GM18951 (cell line): ENCODE results near the gene GAS2L2.
"Not testable (repeated sequence)": the region's sequence is repeated elsewhere in the genome, so short reads cannot be mapped to it uniquely, and the experiment has no call there.

ENCODE experiments used
- POLR2A ChIP-seq: IDR thresholded peaks from 4 replicates; pipeline ENCODE4 v1.6.1; 2011; ENCODE audit warnings: mild to moderate bottlenecking; ENCODE audit not compliant: insufficient read length, insufficient read depth; ENCODE audit errors: extremely low read depth
- in situ Hi-C: fragments of 300-500 bp; cut with MboI; formaldehyde crosslinking; loops from one replicate; pipeline ENCODE4 v1.12.0; 2022; ENCODE audit warnings: low sequenced_read_pairs, mixed read lengths, inconsistent platforms; ENCODE audit not compliant: unreplicated experiment

Gene GAS2L2

DNA sequence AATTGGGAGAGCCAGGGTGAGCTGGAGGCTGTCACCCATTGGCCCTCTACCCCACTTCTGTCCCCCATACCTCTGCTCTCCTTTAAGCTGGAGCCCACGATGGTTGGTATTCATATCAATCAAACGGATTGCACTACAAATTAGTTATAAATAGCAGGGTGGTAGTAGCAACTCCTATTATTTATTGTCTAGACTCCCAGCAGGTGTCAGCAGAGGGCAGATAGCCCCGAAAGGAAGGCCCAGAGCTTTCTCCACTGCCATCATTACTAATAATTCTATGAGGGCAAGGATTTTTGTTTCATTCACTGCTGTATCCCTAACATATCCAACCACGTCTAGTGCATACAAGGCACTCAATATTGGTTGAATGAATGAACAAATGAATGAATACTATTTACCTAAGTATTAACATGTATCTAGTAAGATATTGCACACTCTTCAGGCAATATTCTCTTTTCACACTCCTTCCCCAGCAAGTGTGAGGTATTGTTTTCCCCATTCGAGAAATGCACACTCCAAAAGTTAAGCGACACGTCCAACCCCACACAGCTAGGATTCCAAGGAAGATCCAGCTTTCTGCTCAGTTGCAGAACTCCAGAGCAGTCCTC is 14.0 kb upstream of the GAS2L2 start:
- in situ Hi-C loops, result loop anchor here (5.0 kb wide), 1 partner anchor 35 kb away; no protein-coding TSS in a partner anchor
- TF ChIP-seq POLR2A, result no peak

DNA sequence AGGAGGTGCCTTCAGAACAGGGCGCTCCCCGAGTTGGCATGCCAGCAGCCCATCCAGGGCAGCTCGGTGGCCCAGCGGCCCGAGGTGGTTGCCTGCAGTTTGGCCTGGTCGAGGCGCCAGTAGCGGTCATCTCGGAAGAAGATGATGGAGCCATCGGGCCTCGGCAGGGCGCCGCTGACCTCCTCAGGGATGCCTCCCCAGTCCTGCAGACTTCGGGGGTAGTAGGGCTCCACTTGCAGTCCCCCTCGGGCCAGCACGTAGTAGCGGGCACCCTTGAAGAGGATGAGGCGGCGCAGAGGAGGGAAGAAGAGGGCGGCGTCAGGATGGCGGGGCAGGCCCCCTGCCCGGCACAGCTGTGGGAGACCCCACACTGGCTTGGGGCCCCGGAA is 13.4 kb upstream of the GAS2L2 start:
- no peak for TF ChIP-seq POLR2A
- in situ Hi-C loops, result loop anchor here (5.0 kb wide), 1 partner anchor 36 kb away; no protein-coding TSS in a partner anchor

GRCh38 chr17:35765756-35766488 is 12.9 kb upstream of the GAS2L2 start:
- no peak for TF ChIP-seq POLR2A
- in situ Hi-C loops, result loop anchor here (5.0 kb wide), 1 partner anchor 36 kb away; no protein-coding TSS in a partner anchor

DNA sequence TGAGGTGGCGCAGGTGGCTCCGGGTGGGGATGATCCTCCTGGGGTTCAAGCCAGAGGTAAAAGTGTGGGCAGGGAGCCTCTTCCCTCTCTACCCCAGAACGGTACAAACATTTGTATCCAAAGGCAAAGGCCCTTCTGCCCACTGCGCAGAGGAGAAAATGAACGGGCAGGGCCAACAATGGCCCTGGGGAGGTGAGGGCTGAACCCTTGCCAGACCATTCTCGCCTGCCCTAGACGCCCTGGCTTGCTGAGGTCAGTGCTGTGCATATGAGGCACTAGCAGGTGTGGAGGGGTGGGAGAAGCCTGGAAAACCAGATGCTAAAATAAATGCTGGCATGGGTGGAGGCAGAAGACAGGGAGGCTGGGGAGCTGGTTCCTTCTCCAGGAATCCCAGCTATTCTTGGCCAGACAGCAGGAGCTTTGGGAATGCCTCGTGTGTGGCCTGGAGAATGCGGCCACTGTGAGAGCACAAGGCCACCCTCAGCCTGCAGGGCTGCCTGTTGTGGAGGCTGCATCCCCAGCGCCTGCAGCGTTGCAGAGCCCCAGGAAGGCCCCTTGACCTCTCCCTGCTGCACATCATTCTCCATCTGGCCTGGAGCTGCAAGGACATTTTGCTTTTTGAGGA is 12.2 kb upstream of the GAS2L2 start:
- no peak for TF ChIP-seq POLR2A
- in situ Hi-C loops, result loop anchor here (5.0 kb wide), 1 partner anchor 37 kb away; no protein-coding TSS in a partner anchor

DNA sequence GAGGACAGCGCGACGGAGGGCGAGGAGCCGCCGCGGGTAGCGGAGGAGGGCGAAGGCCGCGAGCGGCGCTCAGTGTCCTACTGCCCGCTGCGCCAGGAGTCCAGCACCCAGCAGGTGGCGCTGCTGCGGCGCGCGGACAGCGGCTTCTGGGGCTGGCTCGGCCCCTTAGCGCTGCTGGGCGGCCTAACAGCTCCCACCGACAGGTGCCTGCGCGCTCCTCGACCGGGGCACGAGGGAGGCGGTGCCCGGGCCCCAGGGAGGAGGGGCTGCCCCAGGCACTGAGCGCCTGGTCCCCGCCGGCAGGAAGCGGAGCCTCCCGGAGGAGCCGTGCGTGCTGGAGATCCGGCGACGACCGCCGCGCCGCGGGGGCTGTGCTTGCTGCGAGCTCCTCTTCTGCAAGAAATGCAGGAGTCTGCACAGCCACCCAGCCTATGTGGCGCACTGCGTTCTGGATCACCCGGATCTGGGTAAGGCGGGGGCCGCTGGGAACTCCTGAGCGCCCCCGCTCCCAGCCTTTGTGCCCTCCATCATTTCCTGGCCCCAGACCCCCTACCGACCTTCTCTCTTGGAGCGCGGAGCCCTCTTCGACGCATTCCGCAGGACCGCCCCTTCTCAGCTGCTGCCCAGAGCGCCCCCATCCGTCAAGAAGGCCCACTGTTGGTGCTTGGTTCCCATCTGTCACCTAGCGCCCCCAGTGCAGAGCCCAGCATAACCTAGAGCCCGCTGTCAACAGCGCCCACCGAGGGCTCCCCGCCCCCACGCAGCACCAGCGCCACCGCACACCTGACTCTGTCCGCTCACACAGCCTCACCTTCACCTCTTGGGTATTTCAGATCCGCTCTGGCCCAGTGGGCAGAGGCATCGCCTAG is 11.3 kb upstream of the GAS2L2 start:
- no peak for TF ChIP-seq POLR2A
- in situ Hi-C loops, result no loop called here

DNA sequence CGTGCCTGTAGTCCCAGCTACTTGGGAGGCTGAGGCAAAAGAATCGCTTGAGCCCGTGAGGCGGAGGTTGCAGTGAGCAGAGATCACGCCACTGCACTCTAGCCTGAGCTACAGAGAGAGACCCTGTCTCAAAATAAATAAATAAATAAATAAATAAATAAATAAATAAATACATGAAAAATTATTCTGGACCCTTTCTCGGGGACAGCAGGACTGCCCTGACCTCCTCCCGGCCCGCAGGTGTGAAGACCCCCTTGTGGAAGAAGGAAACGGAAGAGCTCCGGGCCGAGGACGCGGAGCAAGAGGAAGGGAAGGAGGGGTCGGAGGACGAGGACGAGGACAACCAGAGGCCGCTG is 10.7 kb upstream of the GAS2L2 start:
- no peak for TF ChIP-seq POLR2A
- in situ Hi-C loops, result no loop called here

GRCh38 chr17:35761601-35762000 is 8.6 kb upstream of the GAS2L2 start:
- in situ Hi-C loops, result no loop called here
- TF ChIP-seq POLR2A, result no peak

DNA sequence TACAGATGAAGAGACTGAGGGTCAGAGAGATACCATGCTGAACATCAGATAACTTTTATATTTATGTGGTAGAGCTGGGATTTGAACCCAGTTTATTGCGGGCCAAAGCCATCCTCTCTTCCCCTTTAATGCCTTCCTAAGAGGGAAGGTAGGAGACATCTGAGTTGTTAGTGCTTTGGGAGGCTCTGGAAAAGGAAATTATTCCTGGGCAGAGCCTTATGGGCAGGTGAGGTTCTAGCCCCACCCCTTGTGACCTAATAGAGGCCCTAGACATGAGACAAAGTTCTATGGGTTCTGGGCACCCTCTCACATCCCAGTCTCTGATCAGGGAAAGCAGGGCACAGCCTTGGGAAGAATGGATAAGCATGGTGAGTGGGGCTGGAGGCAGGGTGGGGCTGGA is 7.5 kb upstream of the GAS2L2 start, which contains the start of gene C17orf50:
C17orf50 (plus strand) TSS at position 301 of the 400 bp plus-strand sequence; CDS start at position 356, 55 bp downstream.
- TF ChIP-seq POLR2A, result no peak

DNA sequence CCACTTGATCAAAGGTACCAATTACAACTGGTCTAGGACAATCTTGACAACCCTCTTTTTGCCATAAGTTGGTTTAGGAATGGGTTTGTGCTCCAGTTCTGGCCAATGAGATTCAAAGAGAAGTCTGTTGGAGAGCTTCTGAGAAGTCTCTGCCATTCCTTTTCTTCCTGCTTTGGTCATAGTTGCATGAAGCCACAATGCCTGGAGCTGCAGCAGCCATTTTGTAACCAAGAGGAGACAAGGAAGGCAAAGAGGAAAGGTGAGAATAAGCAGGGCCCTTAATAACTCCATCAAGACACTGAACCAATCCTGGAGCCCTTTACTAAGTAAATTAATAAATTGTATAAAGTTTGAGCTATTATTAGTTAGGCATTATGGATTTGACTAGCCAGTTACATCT is 4.2 kb upstream of the GAS2L2 start:
- in situ Hi-C loops, result no loop called here
- TF ChIP-seq POLR2A, result no peak

More for the DNA sequence above, 7.5 kb upstream of the GAS2L2 start, which contains the start of gene C17orf50:
- in situ Hi-C loops, result no loop called here

DNA sequence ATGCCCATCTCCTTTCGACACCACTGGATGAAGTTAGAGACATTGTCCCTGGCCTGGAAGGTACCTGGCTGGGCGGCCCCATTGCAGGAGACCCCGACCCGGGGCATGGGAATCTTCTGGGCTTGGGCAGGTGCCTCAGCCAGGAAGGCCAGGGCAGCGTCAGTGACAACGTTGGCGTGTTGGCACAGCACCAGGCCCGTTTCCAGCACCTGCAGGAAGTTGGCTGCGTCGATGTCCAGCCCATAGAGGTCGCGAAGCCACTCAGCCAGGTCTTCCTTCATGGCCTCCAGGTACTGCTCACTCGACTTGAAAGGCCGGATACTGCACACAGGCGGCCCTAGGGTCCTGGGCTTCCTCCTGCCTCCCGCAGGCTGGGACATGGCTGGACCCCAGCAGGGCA is 568 bp downstream of the GAS2L2 start:
- no peak for TF ChIP-seq POLR2A

DNA sequence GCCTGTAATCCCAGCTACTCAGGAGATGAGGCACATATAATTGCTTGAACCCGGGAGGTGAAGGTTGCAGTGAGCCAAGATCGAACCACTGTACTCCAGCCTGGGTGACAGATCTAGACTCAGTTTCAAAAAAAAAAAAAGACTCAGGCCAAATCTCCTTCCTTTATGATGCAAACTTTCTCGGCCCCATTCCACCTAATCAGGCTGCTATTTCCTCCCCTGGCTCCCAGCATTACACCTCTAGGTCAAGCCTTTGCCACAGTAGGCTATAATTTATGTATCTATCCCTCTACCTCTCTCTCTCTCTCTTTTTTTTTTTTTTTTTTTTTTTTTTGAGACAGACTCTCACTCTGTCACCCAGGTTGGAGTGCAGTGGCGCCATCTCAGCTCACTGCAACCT is 1.5 kb downstream of the GAS2L2 start:
- in situ Hi-C loops, result not testable (repeated sequence)

More for the DNA sequence above, 568 bp downstream of the GAS2L2 start:
- in situ Hi-C loops, result no loop called here

- in situ Hi-C loops, result no loop called here
- no peak for TF ChIP-seq POLR2A
Measured at GRCh38 chr17:35750526-35751395, 2.3 kb downstream of the GAS2L2 start.
